T follicular helper cell (primary cell): ENCODE results near the gene TMSB15C.
"Not testable (repeated sequence)": the region's sequence is repeated elsewhere in the genome, so short reads cannot be mapped to it uniquely, and the experiment has no call there.

Experiments
- DNase-seq: peaks from one replicate; pipeline ENCODE4 v3.0.0-alpha.2; 2020; ENCODE audit warnings: low read depth
- total RNA-seq, 2 experiments: gene quantifications; one replicate each; lab custom pipeline; 2026; lab: John Stamatoyannopoulos, UW

The TMSB15C gene
- 0.09 to 0.12 reads per million in 2 experiments for total RNA-seq

- not testable (repeated sequence) for DNase-seq
Observed at GRCh38 chrX:104075778-104076445, at the start of gene TMSB15C. Gene TMSB15C, minus strand, starts transcription at chrX:104076236.

- no peak for DNase-seq
Observed at GRCh38 chrX:104122829-104123228, 46.8 kb upstream of the TMSB15C start.

DNA sequence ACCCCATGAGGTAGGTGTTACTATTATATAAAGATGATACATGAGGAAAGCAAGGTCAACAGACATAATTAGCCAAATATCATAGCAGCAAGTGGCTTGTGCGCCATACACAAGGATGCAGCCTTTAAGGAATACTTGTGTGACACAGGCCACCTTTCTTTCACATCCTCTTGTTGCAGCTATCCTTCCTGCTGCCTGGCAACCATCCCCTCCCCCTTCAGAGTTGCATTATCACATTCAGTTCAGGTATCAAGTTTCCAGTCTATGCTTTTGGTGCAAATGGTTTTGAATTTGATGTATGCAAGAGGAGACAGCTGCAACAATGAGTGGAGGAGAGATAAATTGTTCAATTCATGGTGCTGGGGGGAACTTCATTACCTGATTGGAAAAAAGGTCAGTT is 42.7 kb upstream of the TMSB15C start:
- DNase-seq, result no peak

GRCh38 chrX:104117759-104118158 is 41.7 kb upstream of the TMSB15C start:
- DNase-seq, result no peak

DNA sequence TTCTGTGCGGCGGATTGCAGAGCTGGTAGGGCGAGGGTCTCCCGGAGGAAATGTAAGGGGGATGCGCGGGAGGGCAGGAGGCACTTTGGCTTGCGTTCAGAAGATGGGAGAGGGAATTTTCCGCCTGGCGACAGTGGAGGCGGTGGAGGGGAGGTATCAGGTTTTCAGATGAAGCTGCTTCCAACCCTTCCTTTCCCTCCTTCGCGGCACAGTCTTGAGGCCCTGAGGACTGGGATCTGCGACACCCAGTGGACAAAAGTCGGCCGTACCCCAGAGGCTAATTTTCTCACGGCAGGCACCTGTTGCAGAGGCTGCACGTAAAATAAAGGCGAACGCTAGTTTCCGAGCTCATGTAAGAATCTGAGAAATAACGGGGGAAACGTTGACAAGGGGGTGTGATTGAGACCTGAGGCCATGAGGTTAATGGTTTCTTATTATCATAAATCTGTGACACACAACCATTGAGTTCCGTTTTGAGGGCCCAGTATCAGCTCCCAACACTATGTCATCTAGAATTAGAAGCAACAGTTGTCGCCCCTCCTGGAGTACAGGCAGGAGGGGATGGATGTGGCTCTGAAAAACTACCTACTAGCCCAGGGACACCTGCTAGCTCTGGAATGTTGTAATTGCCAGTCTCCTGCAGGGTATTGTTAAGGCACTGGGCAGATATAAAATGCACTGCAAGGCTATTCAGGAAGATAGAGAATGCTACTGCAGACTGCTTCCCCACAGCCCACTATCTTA is 37.4 kb upstream of the TMSB15C start:
- peak; percentile 27 for DNase-seq

GRCh38 chrX:104112326-104112951 is 36.4 kb upstream of the TMSB15C start, which contains the start of gene ZCCHC18:
Gene ZCCHC18, plus strand, starts transcription at chrX:104112523. Its CDS starts 1,589 bp downstream, at chrX:104114112.
- DNase-seq, result no peak

DNA sequence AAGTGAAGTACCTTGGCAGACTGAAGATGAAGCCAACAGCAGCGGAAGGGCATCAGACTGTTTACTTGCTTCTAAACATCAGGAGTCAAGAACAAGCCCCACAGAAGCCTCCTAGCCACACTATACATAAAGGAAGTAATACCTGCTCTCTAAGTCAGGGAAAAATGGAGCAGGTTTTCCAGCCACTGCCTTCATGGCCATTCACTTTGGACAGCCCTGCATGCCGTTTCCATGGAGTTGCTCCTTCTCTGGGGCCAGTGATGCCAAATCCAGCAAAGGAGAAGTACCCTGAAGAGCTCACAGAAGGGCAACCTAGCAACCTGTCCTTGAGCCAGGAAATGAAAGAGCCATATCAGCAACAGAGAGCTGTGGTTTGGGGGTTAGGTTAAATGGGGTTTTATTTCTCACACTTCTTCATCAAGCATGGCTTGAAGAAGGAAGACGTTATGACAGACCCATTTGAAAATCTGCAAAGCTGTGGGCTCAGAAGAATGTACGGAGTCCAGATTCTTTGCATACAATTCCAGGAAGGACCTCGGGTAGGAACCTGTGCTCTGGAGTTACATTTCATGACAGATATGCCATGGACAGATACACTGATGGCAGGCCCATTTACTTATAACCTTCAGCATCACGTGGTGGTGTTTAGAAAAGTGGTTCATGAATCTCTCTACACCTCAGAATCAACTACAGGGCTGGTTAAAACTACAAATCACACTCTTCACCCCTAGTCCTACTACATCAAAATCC is 34.6 kb upstream of the TMSB15C start:
- DNase-seq, result not testable (repeated sequence)

DNA sequence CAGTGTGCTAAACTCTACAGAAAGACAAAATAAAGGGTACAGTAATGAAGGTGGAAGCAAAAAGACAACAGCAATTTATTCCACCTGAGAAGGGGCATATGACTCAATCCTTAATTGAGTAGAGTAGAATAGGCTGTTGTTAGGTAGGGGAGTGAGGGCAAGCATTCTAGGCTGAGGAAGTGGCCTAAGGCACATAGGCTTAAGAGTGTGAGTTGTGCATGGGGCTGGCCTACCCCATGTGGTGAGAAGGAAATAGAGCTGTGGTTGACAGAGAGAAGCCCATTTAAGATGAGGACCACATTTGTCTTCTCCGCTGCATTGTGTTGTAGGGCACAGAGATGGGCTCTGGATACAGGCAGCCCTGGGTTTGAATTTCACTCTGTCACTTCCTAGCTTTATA is 32.9 kb upstream of the TMSB15C start:
- DNase-seq, result no peak

GRCh38 chrX:104105330-104106262 is 29.6 kb upstream of the TMSB15C start:
- DNase-seq, result no peak

DNA sequence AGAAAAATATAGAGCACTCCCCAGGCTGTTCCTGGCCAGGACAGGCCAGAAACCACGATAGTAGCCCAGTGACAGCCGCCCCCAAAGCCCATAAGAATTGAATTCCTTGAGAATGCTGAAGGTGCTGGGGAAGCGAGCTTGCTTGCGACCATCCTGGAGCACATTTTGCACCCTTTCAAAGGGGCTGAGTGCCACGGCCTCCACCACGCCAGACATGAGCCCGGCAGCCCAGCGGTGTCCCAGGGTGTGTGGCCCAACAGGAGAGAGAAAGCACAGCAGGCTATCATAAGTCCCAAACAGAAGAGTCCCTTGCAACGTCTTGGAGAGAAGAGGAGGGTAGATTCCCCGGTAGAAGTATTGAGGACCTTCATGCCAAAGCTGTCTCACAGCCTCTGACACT is 28.6 kb upstream of the TMSB15C start:
- no peak for DNase-seq

DNA sequence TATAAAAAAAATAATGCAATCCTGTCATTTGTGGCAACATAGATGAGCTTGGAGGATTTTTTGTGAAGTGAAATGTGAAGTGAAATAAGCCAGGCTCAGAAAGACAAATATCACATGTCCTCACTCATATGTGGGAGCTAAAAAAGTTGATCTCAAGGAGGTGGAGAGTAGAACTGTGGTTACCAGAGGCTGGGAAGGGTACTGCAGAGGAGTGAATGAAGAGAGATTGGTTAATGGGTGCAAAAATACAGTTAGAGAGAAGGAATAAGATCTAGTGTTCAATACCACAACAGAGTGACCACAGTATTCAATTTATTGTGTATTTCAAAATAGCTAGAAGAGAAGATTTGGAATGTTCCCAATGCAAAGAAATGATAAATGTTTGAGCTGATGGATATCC is 22.9 kb upstream of the TMSB15C start:
- DNase-seq, result no peak

- DNase-seq, result peak; percentile 44
Observed at GRCh38 chrX:104098151-104098808, 22.2 kb upstream of the TMSB15C start.

- DNase-seq, result no peak
Observed at GRCh38 chrX:104085919-104086318, 9.9 kb upstream of the TMSB15C start.

DNA sequence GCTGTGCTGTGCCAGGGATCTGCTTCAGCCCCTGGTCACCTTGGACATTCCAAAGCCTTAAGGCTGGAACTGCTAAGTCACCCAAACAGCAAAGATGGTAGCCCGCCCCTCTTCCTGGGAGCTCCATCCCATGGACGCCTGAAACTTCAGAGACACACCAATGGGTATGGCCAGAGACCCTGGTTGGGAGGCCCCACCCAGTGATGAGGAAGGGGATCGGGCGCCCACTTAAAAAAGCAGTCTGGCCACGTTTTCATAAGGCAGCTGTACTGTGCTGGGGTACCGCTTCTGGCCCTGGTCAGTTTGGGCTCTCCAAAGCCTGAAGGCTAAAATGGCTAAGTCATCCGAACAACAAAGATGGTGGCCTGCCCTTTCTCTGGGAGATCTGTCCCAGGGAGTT is 9.4 kb upstream of the TMSB15C start:
- DNase-seq, result no peak

DNA sequence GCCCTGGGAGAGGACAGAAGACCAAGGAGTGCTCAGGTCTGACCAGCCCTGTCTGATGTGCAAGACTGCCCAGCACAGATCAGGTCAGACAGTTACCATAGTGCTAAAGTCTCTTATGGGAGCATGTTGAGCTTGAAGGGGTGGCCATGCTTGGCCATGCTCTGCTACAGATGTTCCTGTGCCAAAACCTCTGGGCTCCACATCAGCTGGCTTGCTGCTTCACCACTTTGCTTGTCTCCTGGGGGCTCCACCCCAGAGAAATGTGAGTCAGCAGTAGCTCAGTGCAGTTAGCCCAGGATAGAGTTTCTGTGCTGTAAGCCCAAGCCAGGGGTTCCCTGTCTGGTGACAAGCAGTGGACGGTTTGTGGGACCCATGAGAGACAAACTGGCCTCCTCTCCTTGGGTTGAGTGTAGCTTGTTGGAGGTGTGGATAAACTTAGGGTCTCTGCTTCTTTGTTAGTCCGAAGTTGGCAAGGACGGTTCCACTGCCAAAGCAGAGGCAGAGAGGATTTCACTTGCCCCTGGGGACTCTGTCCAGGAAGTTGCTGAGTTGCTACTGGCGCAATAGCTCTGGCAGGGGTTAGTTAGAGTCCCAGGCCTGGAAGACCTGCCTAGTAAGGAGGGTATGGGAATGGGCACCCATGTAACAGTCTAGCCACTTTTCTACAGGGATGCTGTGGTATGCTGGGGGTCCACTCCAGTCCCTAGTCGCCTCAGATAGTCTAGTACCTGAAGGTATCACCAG is 8.7 kb upstream of the TMSB15C start:
- DNase-seq, result no peak

DNA sequence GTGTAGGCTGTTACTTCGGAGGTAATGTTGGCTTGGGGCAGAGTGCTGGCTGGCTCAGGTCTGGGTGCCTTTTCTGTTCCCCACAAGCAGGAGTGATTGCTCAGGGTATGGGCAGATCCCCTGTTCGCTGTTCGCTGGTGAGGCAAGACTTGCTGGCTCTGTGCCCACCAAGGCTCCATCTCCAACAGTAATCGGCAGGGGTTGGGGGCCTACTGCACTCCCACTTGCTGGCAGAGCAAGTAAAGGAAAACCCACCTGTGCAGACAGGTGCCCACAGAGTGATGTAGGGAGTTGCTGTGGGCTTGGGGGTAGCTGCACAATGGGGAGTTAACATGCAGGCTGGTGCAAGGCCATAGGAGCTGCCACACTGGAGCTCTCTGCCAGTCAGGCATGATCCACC is 8.0 kb upstream of the TMSB15C start:
- DNase-seq, result no peak

GRCh38 chrX:104077854-104078253 is 1.8 kb upstream of the TMSB15C start:
- not testable (repeated sequence) for DNase-seq

- DNase-seq, result not testable (repeated sequence)
Observed at GRCh38 chrX:104062636-104063035, 13.4 kb downstream of the TMSB15C start.

DNA sequence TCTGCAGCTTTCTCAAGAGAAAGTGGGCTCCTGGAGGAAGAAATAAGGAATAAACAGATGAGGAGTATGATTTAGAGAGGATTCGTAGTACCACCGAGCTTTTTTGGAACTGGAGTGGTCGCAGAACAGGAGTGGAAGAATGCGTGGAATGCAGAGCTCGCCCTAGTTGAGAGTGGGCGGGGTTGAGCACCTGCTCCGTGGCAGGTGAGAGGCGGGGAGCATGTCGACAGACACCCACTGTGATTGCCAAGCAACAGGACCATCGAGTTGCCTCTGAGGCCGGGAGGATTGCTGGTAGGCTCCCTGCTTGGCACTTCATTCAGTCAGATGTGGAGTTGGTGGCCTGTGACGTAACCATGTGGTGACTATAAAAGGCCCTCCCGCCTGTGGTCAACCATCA is 21.1 kb downstream of the TMSB15C start:
- DNase-seq, result not testable (repeated sequence)

DNA sequence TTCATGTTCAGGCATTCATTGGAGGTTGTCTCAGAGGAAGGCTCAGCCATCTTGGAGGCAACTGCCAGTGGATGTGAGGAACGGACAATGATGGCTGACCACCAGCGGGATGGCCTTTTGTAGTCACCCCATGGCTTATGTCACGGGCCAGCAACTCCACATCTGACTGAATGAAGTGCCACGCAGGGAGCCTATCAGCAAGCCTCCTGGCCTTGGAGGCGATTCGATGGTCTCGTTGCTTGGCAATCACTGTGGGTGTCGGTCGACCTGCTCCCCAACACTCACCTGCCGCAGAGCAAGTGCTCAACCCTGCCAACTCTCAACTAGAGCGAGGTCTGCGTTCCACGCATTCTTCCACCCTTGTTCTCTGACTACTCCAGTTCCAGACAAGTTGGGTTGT is 28.9 kb downstream of the TMSB15C start:
- DNase-seq, result no peak
